HepG2 (cell line): ENCODE data around the gene PKP1. TPM values are rescaled to one million over a fixed set of nuclear protein-coding genes. Genes with fewer than 3 reads are reported as not detected.
A peak's percentile ranks its signal among the peaks of the same experiment; 100 is the strongest.

Experiments used
- ATAC-seq: fragments of 200-7000 bp; cut with Tn5 transposase; 3 replicates; pipeline ENCODE4 v1.9.1; 2020; ENCODE audit warnings: mild to moderate bottlenecking, moderate library complexity
- BruUV-seq: library from RNA; stranded (reverse); fragments of 400-500 nt; replicated peaks from 2 replicates; lab custom pipeline; 2021; lab: Mats Ljungman, UMichigan
- CTCF ChIA-PET: fragments of 300-600 bp; formaldehyde crosslinking; extraction: SDS; loops from one replicate; lab custom pipeline; 2021; ENCODE audit warnings: low total read pairs, inconsistent platforms, low intra/inter-chr PET ratio; lab: Yijun Ruan, JAX
- POLR2A ChIA-PET: fragments of 350-600 bp; sonication (Branson Sonifier 250); formaldehyde crosslinking; loops from one replicate; lab custom pipeline; 2020; ENCODE audit warnings: antibody characterized with exemption, inconsistent platforms; lab: Yijun Ruan, JAX
- DNase-seq: peaks from one replicate; pipeline ENCODE4 v3.0.0-alpha.2; 2015; ENCODE audit warnings: low spot score
- FAIRE-seq: peaks from 3 replicates; lab custom pipeline; 2011; peaks lifted over from hg19 to GRCh38; lab: Jason Lieb, UNC
- H2AFZ ChIP-seq: one replicate; pipeline ENCODE4 v1.6.1; 2011; ENCODE audit warnings: low read length, inconsistent platforms
- H3K27ac ChIP-seq: fragments of 300-600 bp; 3 replicates; pipeline ENCODE4 v1.8.0; 2011; ENCODE audit warnings: mixed run types, mild to moderate bottlenecking, mixed read lengths, low read length, inconsistent platforms; ENCODE audit not compliant: insufficient read depth; ENCODE audit errors: extremely low read length
- H3K27me3 ChIP-seq, 2 experiments: fragments of 200-600 bp in 1 of 2; 2 replicates in 1 of 2; 3 replicates in 1 of 2; pipeline versions ENCODE4 v1.6.0 to v1.8.0; 2011; ENCODE audit warnings: low read length in 2 of 2, mild to moderate bottlenecking in 2 of 2, moderate library complexity in 2 of 2, inconsistent platforms in 1 of 2; ENCODE audit not compliant: insufficient read depth in 2 of 2, control insufficient read depth in 1 of 2
- H3K36me3 ChIP-seq, 2 experiments: fragments of 200-600 bp in 1 of 2; replicated peaks in 1 of 2; 2 replicates in 1 of 2; 3 replicates in 1 of 2; pipeline versions ENCODE4 v1.5.1 to v1.8.0; 2011; ENCODE audit warnings: low read length in 2 of 2, inconsistent platforms in 1 of 2; ENCODE audit not compliant: insufficient read depth in 2 of 2, control insufficient read depth in 1 of 2
- H3K4me1 ChIP-seq: 2 replicates; pipeline ENCODE4 v1.5.1; 2012; ENCODE audit warnings: low read length, inconsistent platforms; ENCODE audit not compliant: insufficient read depth
- H3K4me2 ChIP-seq: 2 replicates; pipeline ENCODE4 v1.6.0; 2011; ENCODE audit warnings: low read depth, low read length, inconsistent platforms
- H3K4me3 ChIP-seq, 3 experiments: fragments of 200-600 bp in 1 of 3; sonication (generic), shearing (Covaris generic) in 1 of 3; replicated peaks in 1 of 3; 2 replicates each; pipeline ENCODE4 v1.5.1; 2011 to 2016; ENCODE audit warnings: low read length in 3 of 3, inconsistent platforms in 2 of 3, low read depth in 2 of 3, mild to moderate bottlenecking in 2 of 3, control low read depth in 1 of 3, mixed read lengths in 1 of 3; ENCODE audit not compliant: insufficient read depth in 1 of 3
- H3K79me2 ChIP-seq: one replicate; pipeline ENCODE4 v1.6.1; 2011; ENCODE audit warnings: low read length, inconsistent platforms; ENCODE audit not compliant: insufficient read depth
- H3K9ac ChIP-seq: 2 replicates; pipeline ENCODE4 v1.6.0; 2011; ENCODE audit warnings: mild to moderate bottlenecking, low read depth, low read length, inconsistent platforms; ENCODE audit not compliant: insufficient read depth
- H3K9me3 ChIP-seq: 2 replicates; pipeline ENCODE4 v1.5.1; 2012; ENCODE audit warnings: mild to moderate bottlenecking, low read length
- H4K20me1 ChIP-seq: 2 replicates; pipeline ENCODE4 v1.6.0; 2011; ENCODE audit warnings: inconsistent platforms, mild to moderate bottlenecking, low read length, moderate library complexity; ENCODE audit not compliant: insufficient read depth
- CTCF ChIP-seq: sonication (generic); formaldehyde crosslinking; IDR thresholded peaks from 2 replicates; pipeline ENCODE4 v1.5.0; 2020; ENCODE audit warnings: mild to moderate bottlenecking, missing genetic modification reagents, moderate library complexity
- SMARCE1 ChIP-seq: fragments of 450-650 bp; IDR thresholded peaks from 2 replicates; pipeline ENCODE4 v1.6.1; 2017; ENCODE audit warnings: borderline replicate concordance
- STAG1 ChIP-seq: sonication (generic); formaldehyde crosslinking; IDR thresholded peaks from 2 replicates; pipeline ENCODE4 v1.4.0; 2020; ENCODE audit warnings: missing genetic modification reagents
- WGBS: methylation state at CpG from one replicate; pipeline ENCODE4 v1.1.6; 2017; ENCODE audit warnings: low lambda C conversion rate; 5-methylcytosine and 5-hydroxymethylcytosine counted together
- in situ Hi-C: cut with HindIII; loops from 2 replicates; pipeline ENCODE4 v1.10.0; 2017; ENCODE audit warnings: low pct_unique_long_range_greater_than_20kb; ENCODE audit not compliant: extremely low pct_ligation_motif_present
- intact Hi-C: fragments of 100-400 bp; cut with micrococcal nuclease; formaldehyde crosslinking; loops from one replicate; pipeline ENCODE4 v1.10.0; 2022; ENCODE audit not compliant: unreplicated experiment
- polyA plus RNA-seq, 8 experiments: library from polyadenylated mRNA; depleted of rRNA in 3 of 8; stranded (reverse) in 7 of 8; unstranded in 1 of 8; fragments of >200 nt; fragmentation: Illumina TruSeq in 4 of 8; extraction: Trizol in 4 of 8; gene quantifications; 2 replicates each; pipeline versions ENCODE4 v1.2.1 to v1.2.3, GENCODE V29; 2011 to 2016; ENCODE audit warnings: low read depth in 4 of 8, missing spikeins in 1 of 8, mixed read lengths in 1 of 8; ENCODE audit not compliant: insufficient read depth in 1 of 8
- total RNA-seq, 5 experiments: library from RNA; depleted of rRNA; stranded (reverse); fragments of >200 nt; fragmentation: Illumina TruSeq; extraction: Trizol; gene quantifications; 2 replicates each; pipeline ENCODE4 v1.2.3, GENCODE V29; 2016; ENCODE audit warnings: low read depth in 1 of 5
- TF ChIP-seq, protein P1 (sequence below): sonication (generic); formaldehyde crosslinking; IDR thresholded peaks from 2 replicates; pipeline ENCODE4 v1.4.0; 2020; ENCODE audit warnings: missing genetic modification reagents

Gene PKP1
- total and polyA plus RNA-seq, 2 of the 13 experiments (the other 11 are each of a cell fraction or from before 2014, with no cell fraction given): not detected

DNA sequence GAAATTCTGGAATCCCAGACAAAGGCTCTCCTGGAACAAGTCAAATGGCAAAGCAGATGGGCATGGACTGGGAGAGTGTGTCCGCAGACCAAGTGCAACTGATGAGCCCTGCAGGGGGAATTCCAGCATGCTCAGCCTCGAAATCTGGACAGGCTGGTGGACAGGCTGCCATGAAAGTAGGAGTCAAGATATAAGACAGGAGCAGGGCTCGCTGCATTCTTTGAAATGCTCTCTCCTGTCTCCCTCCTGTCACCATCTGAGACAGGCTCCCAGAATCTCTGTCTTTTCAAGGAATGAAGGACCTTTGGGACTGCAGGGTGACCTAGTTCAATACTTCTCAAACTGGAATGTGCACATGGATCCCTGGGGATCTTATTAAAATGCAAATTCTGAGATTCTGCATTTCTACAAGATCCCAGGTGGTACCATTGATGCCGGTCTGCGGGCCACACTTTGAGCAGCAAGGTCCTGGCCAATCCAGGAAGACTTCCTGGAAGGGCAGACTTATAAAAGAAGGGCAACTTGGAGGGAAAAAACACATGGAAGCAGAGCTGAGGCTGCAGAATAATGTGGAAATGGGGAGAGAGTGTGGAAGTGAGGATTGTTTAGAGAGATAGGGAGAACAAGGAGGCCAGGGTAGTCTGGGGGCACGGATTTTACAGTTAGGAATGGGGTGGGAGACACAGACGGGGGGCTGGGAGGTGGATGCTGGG lies 64.3 kb downstream of the PKP1 start (continued):
- TF ChIP-seq, protein P1, sequence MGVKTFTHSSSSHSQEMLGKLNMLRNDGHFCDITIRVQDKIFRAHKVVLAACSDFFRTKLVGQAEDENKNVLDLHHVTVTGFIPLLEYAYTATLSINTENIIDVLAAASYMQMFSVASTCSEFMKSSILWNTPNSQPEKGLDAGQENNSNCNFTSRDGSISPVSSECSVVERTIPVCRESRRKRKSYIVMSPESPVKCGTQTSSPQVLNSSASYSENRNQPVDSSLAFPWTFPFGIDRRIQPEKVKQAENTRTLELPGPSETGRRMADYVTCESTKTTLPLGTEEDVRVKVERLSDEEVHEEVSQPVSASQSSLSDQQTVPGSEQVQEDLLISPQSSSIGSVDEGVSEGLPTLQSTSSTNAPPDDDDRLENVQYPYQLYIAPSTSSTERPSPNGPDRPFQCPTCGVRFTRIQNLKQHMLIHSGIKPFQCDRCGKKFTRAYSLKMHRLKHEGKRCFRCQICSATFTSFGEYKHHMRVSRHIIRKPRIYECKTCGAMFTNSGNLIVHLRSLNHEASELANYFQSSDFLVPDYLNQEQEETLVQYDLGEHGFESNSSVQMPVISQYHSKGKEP: no peak

DNA sequence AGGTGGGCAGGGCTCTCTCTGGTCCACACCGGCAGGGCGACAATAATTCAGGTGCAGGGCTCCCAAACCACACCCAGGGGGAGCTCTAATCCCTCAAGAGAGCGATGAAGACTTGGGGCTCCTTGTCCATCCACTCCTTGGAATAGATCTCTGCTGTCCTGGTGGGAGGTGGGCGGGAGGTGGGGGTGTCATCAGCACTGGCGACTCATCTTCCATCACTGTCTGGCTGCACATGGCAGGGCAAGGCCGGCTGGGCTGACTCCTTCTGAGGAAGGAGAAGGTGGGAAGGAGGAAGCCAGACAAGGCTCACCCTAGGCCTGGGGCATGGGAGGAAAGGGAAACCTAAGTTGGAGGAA lies 64.9 kb downstream of the PKP1 start:
- Histone ChIP-seq H3K9me3 (no peaks in the 10 kb centered on the region), H4K20me1 (no peaks in the 10 kb centered on the region), H3K4me2 (no peak overlapping the region), H3K79me2 (no peaks in the 10 kb centered on the region), H3K36me3 (no peaks in the 10 kb centered on the region), H2AFZ (no peak overlapping the region), H3K27me3 (peaks cover 0 to 8% of the 10 kb centered on the region in 2 experiments; a peak in 3 of 5 replicates), H3K27ac (no peak overlapping the region), H3K9ac (no peak overlapping the region), H3K4me3 (no peak overlapping the region), H3K4me1 (no peaks in the 10 kb centered on the region)
- ChIA-PET CTCF (no interaction called here), POLR2A (no interaction called here)
- DNase-seq (peak; percentile 26), ATAC-seq (peak; percentile 88), FAIRE-seq (peak; percentile 37)
- peak; percentile 71 for TF ChIP-seq CTCF (CRISPR knock-in tag)
- TF ChIP-seq STAG1 (CRISPR knock-in tag): peak; percentile 35
- TF ChIP-seq SMARCE1: no peak
- BruUV-seq: no TSS peak
- intact Hi-C loops (no loop called here), in situ Hi-C loops (no loop called here)
- WGBS: 0% methylated on average over 5 of the region's 6 CpGs
